HEK293 (cell line): ENCODE data around the gene KLHDC10.

Source experiments
- CTCF ChIA-PET: fragments of 350-600 bp; formaldehyde crosslinking; extraction: SDS; loops from one replicate; lab custom pipeline; 2021; ENCODE audit warnings: antibody characterized with exemption; lab: Yijun Ruan, JAX
- POLR2A ChIA-PET: fragments of 300-600 bp; formaldehyde crosslinking; extraction: SDS; loops from one replicate; lab custom pipeline; 2020; ENCODE audit warnings: antibody characterized with exemption, inconsistent platforms; lab: Yijun Ruan, JAX
- H3K27ac ChIP-seq: fragments of 200-500 bp; sonication (Bioruptor generic); 2 replicates; pipeline ENCODE4 v1.5.1; 2014; ENCODE audit warnings: low read depth, low read length, control low read depth, inconsistent platforms; ENCODE audit errors: extremely low read depth
- H3K36me3 ChIP-seq, 2 experiments: fragments of 200-500 bp in 1 of 2; sonication (Bioruptor generic) in 1 of 2; 1 replicate in 1 of 2; 2 replicates in 1 of 2; pipeline ENCODE4 v1.5.1; 2014 to 2017; ENCODE audit warnings: inconsistent platforms in 2 of 2, low read length in 2 of 2; ENCODE audit not compliant: control insufficient read depth in 2 of 2, insufficient read depth in 1 of 2
- H3K4me1 ChIP-seq: fragments of 200-500 bp; sonication (Bioruptor generic); 2 replicates; pipeline ENCODE4 v1.5.1; 2014; ENCODE audit warnings: mild to moderate bottlenecking, low read length, inconsistent platforms; ENCODE audit not compliant: control insufficient read depth, insufficient read depth
- H3K4me3 ChIP-seq: 2 replicates; pipeline ENCODE4 v1.5.1; 2011; ENCODE audit warnings: low read depth, mild to moderate bottlenecking, control low read depth, low read length, moderate library complexity
- H3K9me3 ChIP-seq: fragments of 200-500 bp; sonication (Bioruptor generic); 2 replicates; pipeline ENCODE4 v1.5.1; 2014; ENCODE audit warnings: low read depth, low read length, inconsistent platforms; ENCODE audit not compliant: control insufficient read depth, insufficient read depth
- EGR2 ChIP-seq: fragments of 450-650 bp; formaldehyde crosslinking; IDR thresholded peaks from 2 replicates; pipeline ENCODE4 v1.5.1; 2016; ENCODE audit warnings: low read depth, missing biosample characterization, missing genetic modification characterization
- FEZF1 ChIP-seq: fragments of 450-650 bp; formaldehyde crosslinking; IDR thresholded peaks from 2 replicates; pipeline ENCODE4 v1.5.1; 2016; ENCODE audit warnings: missing biosample characterization, missing genetic modification characterization
- GLIS2 ChIP-seq: fragments of 450-650 bp; formaldehyde crosslinking; IDR thresholded peaks from 2 replicates; pipeline ENCODE4 v1.5.1; 2016; ENCODE audit warnings: missing biosample characterization, missing genetic modification characterization
- KLF7 ChIP-seq: fragments of 450-650 bp; formaldehyde crosslinking; IDR thresholded peaks from 2 replicates; pipeline ENCODE4 v1.5.1; 2016; ENCODE audit warnings: missing biosample characterization, missing genetic modification characterization, borderline replicate concordance
- MEIS1 ChIP-seq: sonication (generic); formaldehyde crosslinking; IDR thresholded peaks from 2 replicates; pipeline ENCODE4 v1.8.1; 2022; ENCODE audit warnings: missing genetic modification reagents, mild to moderate bottlenecking, borderline replicate concordance
- PBX3 ChIP-seq: sonication (generic); formaldehyde crosslinking; IDR thresholded peaks from 2 replicates; pipeline ENCODE4 v1.8.1; 2022; ENCODE audit warnings: mild to moderate bottlenecking, moderate library complexity, missing genetic modification reagents
- SP2 ChIP-seq: fragments of 450-650 bp; formaldehyde crosslinking; IDR thresholded peaks from 2 replicates; pipeline ENCODE4 v1.5.1; 2016; ENCODE audit warnings: missing biosample characterization, missing genetic modification characterization
- ZBTB8A ChIP-seq: fragments of 450-650 bp; formaldehyde crosslinking; IDR thresholded peaks from 2 replicates; pipeline ENCODE4 v1.5.1; 2016; ENCODE audit warnings: missing biosample characterization, missing genetic modification characterization
- ZFHX2 ChIP-seq: fragments of 450-650 bp; formaldehyde crosslinking; conservative IDR thresholded peaks from 2 replicates; pipeline ENCODE4 v1.5.1; 2016; ENCODE audit warnings: missing biosample characterization, missing genetic modification characterization
- ZIC2 ChIP-seq: fragments of 450-650 bp; formaldehyde crosslinking; IDR thresholded peaks from 2 replicates; pipeline ENCODE4 v1.5.1; 2016; ENCODE audit warnings: missing biosample characterization, missing genetic modification characterization
- ZNF155 ChIP-seq: fragments of 450-650 bp; formaldehyde crosslinking; IDR thresholded peaks from 2 replicates; pipeline ENCODE4 v1.5.1; 2016; ENCODE audit warnings: missing biosample characterization, missing genetic modification characterization
- ZNF398 ChIP-seq: fragments of 450-650 bp; formaldehyde crosslinking; IDR thresholded peaks from 2 replicates; pipeline ENCODE4 v1.5.1; 2017; ENCODE audit warnings: missing biosample characterization, missing genetic modification characterization
- ZNF510 ChIP-seq: fragments of 450-650 bp; formaldehyde crosslinking; IDR thresholded peaks from 2 replicates; pipeline ENCODE4 v1.5.1; 2018; ENCODE audit warnings: mild to moderate bottlenecking, missing genetic modification characterization, missing biosample characterization; ENCODE audit not compliant: insufficient replicate concordance
- ZNF558 ChIP-seq: fragments of 450-650 bp; formaldehyde crosslinking; IDR thresholded peaks from 2 replicates; pipeline ENCODE4 v1.5.1; 2016; ENCODE audit warnings: missing biosample characterization, missing genetic modification characterization
- ZNF621 ChIP-seq: fragments of 450-650 bp; formaldehyde crosslinking; IDR thresholded peaks from 2 replicates; pipeline ENCODE4 v1.5.1; 2017; ENCODE audit warnings: missing biosample characterization, missing genetic modification characterization
- ZNF654 ChIP-seq: fragments of 450-650 bp; formaldehyde crosslinking; IDR thresholded peaks from 2 replicates; pipeline ENCODE4 v1.5.1; 2016; ENCODE audit warnings: low read depth, missing biosample characterization, missing genetic modification characterization
- ZNF830 ChIP-seq: fragments of 450-650 bp; IDR thresholded peaks from 2 replicates; pipeline ENCODE4 v1.5.0; 2018; ENCODE audit warnings: missing biosample characterization, missing genetic modification characterization, low read depth, mild to moderate bottlenecking, moderate library complexity
- TF ChIP-seq, protein P1 (sequence below): fragments of 450-650 bp; formaldehyde crosslinking; IDR thresholded peaks from 2 replicates; pipeline ENCODE4 v1.5.1; 2016; ENCODE audit warnings: missing biosample characterization, missing genetic modification characterization
- TF ChIP-seq, protein P2 (sequence below): fragments of 450-650 bp; formaldehyde crosslinking; IDR thresholded peaks from 2 replicates; pipeline ENCODE4 v1.5.1; 2016; ENCODE audit warnings: missing biosample characterization, missing genetic modification characterization

KLHDC10 gene

GRCh38 chr7:130135208-130136205 lies 65.2 kb downstream of the KLHDC10 start:
- CTCF ChIA-PET: interaction anchor here (0.7 kb wide), 1 partner anchor 1594 kb away, joined by 3 read pairs; no protein-coding TSS in a partner anchor
- no peaks in the 10 kb centered on the region for H3K9me3 ChIP-seq
- POLR2A ChIA-PET: interaction anchor here (0.6 kb wide), 1 partner anchor 55 kb away, joined by 3 read pairs; no protein-coding TSS in a partner anchor
- no peak overlapping the region for H3K4me3 ChIP-seq
- no peak overlapping the region for H3K27ac ChIP-seq
- no peaks in the 10 kb centered on the region for H3K4me1 ChIP-seq
- TF ChIP-seq ZFHX2 (tag by site-specific recombination) (peak; percentile 58; the same call in 1 of the 2 replicates), GLIS2 (tag by site-specific recombination) (no peak), ZNF398 (peak; percentile 37; the same call in 1 of the 2 replicates), ZNF830 (tag by site-specific recombination) (no peak), EGR2 (tag by site-specific recombination) (peak; percentile 66)
- H3K36me3 ChIP-seq: peaks cover 0 to 42% of the 10 kb centered on the region in 2 experiments; a peak in 1 of 3 replicates

DNA sequence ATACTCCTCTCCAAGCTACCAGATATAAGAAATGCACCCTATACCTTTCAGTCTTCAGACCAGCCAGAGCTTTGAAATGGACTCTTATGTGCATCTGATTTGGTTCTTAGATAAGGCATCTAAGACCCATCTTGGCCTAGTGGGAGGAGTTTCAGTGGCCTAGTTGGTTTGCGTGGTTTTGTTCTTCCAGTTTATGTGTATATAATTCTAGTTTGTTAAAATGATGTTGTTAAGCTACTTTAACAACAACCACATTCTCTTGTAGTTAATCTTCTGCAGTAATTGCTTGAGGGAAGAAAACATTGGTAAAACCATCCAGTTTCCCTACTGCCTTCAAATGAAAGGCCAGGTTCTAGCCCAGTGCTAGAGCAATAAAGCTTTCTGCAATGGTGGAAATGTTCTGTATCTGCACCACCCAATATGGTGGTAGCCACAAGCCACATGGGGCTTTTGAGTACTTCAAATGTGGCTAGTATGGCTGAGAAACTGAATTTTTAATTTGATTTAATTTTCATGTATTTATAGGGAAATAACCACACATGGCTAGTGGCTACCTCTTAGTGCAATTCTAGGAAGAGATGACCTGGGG lies 66.3 kb downstream of the KLHDC10 start:
- no peak for TF ChIP-seq MEIS1
- ChIA-PET CTCF (no interaction called here), POLR2A (no interaction called here)
- peaks cover 0 to 30% of the 10 kb centered on the region in 2 experiments; a peak in 1 of 3 replicates for H3K36me3 ChIP-seq
- H3K27ac ChIP-seq: no peak overlapping the region
- H3K9me3 ChIP-seq: no peaks in the 10 kb centered on the region
- H3K4me3 ChIP-seq: no peak overlapping the region
- H3K4me1 ChIP-seq: no peaks in the 10 kb centered on the region

- H3K27ac ChIP-seq: no peak overlapping the region
- no peak overlapping the region for H3K4me3 ChIP-seq
- H3K9me3 ChIP-seq: no peaks in the 10 kb centered on the region
- POLR2A ChIA-PET: no interaction called here
- CTCF ChIA-PET: no interaction called here
- TF ChIP-seq PBX3: no peak
- no peak for TF ChIP-seq ZBTB8A (tag by site-specific recombination)
- no peak for TF ChIP-seq ZNF654 (tag by site-specific recombination)
- no peak for TF ChIP-seq ZNF558 (tag by site-specific recombination)
- no peak for TF ChIP-seq ZNF621
- TF ChIP-seq, protein P1, sequence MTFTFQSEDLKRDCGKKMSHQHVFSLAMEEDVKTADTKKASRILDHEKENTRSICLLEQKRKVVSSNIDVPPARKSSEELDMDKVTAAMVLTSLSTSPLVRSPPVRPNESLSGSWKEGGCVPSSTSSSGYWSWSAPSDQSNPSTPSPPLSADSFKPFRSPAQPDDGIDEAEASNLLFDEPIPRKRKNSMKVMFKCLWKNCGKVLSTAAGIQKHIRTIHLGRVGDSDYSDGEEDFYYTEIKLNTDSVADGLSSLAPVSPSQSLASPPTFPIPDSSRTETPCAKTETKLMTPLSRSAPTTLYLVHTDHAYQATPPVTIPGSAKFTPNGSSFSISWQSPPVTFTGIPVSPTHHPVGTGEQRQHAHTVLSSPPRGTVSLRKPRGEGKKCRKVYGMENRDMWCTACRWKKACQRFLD (tag by site-specific recombination): no peak
- TF ChIP-seq, protein P2, sequence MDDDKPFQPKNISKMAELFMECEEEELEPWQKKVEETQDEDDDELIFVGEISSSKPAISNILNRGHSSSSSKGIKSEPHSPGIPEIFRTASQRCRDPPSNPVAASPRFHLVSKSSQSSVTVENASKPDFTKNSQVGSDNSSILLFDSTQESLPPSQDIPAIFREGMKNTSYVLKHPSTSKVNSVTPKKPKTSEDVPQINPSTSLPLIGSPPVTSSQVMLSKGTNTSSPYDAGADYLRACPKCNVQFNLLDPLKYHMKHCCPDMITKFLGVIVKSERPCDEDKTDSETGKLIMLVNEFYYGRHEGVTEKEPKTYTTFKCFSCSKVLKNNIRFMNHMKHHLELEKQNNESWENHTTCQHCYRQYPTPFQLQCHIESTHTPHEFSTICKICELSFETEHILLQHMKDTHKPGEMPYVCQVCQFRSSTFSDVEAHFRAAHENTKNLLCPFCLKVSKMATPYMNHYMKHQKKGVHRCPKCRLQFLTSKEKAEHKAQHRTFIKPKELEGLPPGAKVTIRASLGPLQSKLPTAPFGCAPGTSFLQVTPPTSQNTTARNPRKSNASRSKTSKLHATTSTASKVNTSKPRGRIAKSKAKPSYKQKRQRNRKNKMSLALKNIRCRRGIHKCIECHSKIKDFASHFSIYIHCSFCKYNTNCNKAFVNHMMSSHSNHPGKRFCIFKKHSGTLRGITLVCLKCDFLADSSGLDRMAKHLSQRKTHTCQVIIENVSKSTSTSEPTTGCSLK (tag by site-specific recombination): no peak
- TF ChIP-seq ZNF510 (tag by site-specific recombination): no peak
- no peak for TF ChIP-seq SP2 (tag by site-specific recombination)
- no peak for TF ChIP-seq ZNF155 (tag by site-specific recombination)
- TF ChIP-seq FEZF1 (tag by site-specific recombination): no peak
- TF ChIP-seq KLF7: no peak
- TF ChIP-seq ZIC2 (tag by site-specific recombination): no peak
- H3K36me3 ChIP-seq: peaks cover 0 to 29% of the 10 kb centered on the region in 2 experiments; a peak in 1 of 3 replicates
- H3K4me1 ChIP-seq: no peaks in the 10 kb centered on the region
These were observed 66.9 kb downstream of the KLHDC10 start for GRCh38 chr7:130137207-130137606.
